GM10266 (cell line): ENCODE results near the gene REC114.

ENCODE experiments used
- DNase-seq: peaks from one replicate; pipeline ENCODE4 v3.0.0; 2012; ENCODE audit errors: extremely low spot score
- CTCF ChIP-seq: IDR thresholded peaks from 2 replicates; pipeline ENCODE4 v1.5.1; 2012; ENCODE audit warnings: mild to moderate bottlenecking, low read depth; ENCODE audit not compliant: control insufficient read depth, insufficient read depth; ENCODE audit errors: missing control alignments

The REC114 gene

GRCh38 chr15:73601451-73602445 lies 158.8 kb downstream of the REC114 start:
- no peak for TF ChIP-seq CTCF
- DNase-seq, result no peak

GRCh38 chr15:73602446-73602843 lies 159.5 kb downstream of the REC114 start:
- TF ChIP-seq CTCF, result no peak
- no peak for DNase-seq

GRCh38 chr15:73602992-73603391 lies 160.0 kb downstream of the REC114 start:
- DNase-seq, result no peak

GRCh38 chr15:73604477-73604876 lies 161.5 kb downstream of the REC114 start:
- no peak for TF ChIP-seq CTCF
- no peak for DNase-seq

More at GRCh38 chr15:73602992-73603391, 160.0 kb downstream of the REC114 start:
- no peak for TF ChIP-seq CTCF

GRCh38 chr15:73605759-73606436 lies 162.9 kb downstream of the REC114 start:
- TF ChIP-seq CTCF, result no peak
- DNase-seq, result no peak

GRCh38 chr15:73607405-73607804 lies 164.4 kb downstream of the REC114 start:
- TF ChIP-seq CTCF, result no peak
- no peak for DNase-seq
